ENCODE measurements around the gene FNIP2.
"Not testable (repeated sequence)": the region's sequence is repeated elsewhere in the genome, so short reads cannot be mapped to it uniquely, and the experiment has no call there.

The FNIP2 gene

DNA sequence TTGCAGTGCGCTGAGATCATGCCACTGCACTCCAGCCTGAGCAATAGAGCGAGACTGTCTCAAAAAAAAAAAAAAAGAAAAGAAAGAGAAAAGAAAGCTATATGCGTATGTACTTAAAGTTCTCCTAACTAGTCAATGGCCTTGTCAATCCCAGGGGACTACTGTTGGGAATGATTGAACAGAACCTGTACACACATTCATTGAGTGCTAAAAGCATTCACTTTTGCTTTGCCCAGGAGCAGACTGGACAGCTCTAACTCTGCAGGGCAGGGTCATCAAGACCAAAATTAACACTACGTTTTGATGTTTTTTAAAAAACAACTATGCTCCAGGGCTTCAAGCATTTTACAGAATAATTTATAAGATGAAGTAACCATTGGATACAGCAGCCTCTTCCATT lies 106.2 kb downstream of the FNIP2 start:
- H3K27ac ChIP-seq, result no peak overlapping the region
- TF ChIP-seq, protein P1, sequence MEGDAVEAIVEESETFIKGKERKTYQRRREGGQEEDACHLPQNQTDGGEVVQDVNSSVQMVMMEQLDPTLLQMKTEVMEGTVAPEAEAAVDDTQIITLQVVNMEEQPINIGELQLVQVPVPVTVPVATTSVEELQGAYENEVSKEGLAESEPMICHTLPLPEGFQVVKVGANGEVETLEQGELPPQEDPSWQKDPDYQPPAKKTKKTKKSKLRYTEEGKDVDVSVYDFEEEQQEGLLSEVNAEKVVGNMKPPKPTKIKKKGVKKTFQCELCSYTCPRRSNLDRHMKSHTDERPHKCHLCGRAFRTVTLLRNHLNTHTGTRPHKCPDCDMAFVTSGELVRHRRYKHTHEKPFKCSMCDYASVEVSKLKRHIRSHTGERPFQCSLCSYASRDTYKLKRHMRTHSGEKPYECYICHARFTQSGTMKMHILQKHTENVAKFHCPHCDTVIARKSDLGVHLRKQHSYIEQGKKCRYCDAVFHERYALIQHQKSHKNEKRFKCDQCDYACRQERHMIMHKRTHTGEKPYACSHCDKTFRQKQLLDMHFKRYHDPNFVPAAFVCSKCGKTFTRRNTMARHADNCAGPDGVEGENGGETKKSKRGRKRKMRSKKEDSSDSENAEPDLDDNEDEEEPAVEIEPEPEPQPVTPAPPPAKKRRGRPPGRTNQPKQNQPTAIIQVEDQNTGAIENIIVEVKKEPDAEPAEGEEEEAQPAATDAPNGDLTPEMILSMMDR (IDR thresholded peaks at IDR 0.05; ENCODE audit: low read depth, low read length, missing control alignments), result no peak
- no peaks in the 10 kb centered on the region for H3K27me3 ChIP-seq (replicated peaks)
- in situ Hi-C loops (cut with HindIII; ENCODE audit: low pct_ligation_motif_present, low sequenced_read_pairs), result no loop called here
- no peaks in the 10 kb centered on the region for H3K36me3 ChIP-seq (replicated peaks)
- no peak overlapping the region for H3K4me3 ChIP-seq (ENCODE audit: low read depth, low read length)
- no peak for DNase-seq

DNA sequence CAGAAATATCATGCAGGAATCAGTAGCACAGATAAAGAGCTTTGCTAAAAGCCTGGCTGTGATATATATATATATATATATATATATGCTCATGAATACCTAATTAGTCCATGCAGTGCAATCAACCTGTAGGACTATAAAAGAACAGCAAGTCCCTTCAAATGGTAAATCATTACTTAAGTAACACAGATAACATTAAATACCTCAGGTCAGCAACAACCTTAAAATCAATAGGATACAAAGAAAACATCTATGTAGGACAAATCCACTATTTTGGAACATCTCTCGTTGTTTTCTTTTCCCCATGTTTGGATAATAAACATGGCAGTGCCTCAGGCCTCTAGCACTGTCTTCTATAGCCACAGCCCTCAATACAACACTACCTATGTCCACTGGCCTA lies 106.6 kb downstream of the FNIP2 start:
- DNase-seq, result no peak
- H3K27ac ChIP-seq, result no peak overlapping the region
- H3K4me3 ChIP-seq (ENCODE audit: low read depth, low read length), result no peak overlapping the region
- TF ChIP-seq, protein P1 (IDR thresholded peaks at IDR 0.05; ENCODE audit: low read depth, low read length, missing control alignments), result no peak
- in situ Hi-C loops (cut with HindIII; ENCODE audit: low pct_ligation_motif_present, low sequenced_read_pairs), result no loop called here
- no peaks in the 10 kb centered on the region for H3K27me3 ChIP-seq (replicated peaks)
- H3K36me3 ChIP-seq (replicated peaks), result no peaks in the 10 kb centered on the region

DNA sequence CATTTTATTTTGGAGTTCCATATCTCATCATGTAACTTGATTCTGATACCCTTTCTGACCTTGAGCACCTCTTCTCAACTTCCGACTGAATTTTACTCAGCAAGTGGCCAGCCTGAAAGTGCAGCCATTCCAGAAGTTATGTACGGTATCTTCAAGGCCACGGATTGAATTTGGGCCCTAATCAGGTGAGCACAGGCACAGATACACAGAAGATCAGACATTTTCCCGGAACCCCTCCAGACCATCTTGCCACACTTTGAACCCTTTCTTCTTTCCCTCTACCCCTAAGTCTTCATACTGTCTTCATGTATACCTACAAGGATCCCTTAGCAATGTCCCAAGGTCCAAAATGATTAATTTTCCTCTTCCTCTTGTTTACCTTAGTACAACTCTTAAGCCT lies 108.2 kb downstream of the FNIP2 start:
- no peak overlapping the region for H3K4me3 ChIP-seq (ENCODE audit: low read depth, low read length)
- H3K36me3 ChIP-seq (replicated peaks), result no peaks in the 10 kb centered on the region
- H3K27me3 ChIP-seq (replicated peaks), result no peaks in the 10 kb centered on the region
- H3K27ac ChIP-seq, result no peak overlapping the region
- in situ Hi-C loops (cut with HindIII; ENCODE audit: low pct_ligation_motif_present, low sequenced_read_pairs), result no loop called here
- no peak for DNase-seq
- TF ChIP-seq, protein P1 (IDR thresholded peaks at IDR 0.05; ENCODE audit: low read depth, low read length, missing control alignments), result no peak

DNA sequence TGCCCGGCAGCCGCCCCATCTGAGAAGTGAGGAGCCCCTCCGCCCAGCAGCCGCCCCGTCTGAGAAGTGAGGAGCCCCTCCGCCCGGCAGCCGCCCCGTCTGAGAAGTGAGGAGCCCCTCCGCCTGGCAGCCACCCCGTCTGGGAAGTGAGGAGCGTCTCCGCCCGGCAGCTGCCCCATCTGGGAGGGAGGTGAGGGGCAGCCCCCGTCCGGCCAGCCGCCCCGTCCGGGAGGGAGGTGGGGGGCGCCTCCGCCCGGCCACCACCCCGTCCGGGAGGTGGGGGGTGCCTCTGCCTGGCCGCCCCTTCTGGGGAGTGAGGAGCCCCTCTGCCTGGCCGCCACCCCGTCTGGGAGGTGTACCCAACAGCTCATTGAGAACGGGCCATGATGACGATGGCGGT lies 113.3 kb downstream of the FNIP2 start:
- H3K27ac ChIP-seq; H3K36me3 ChIP-seq (replicated peaks); H3K27me3 ChIP-seq (replicated peaks); DNase-seq; H3K4me3 ChIP-seq (ENCODE audit: low read depth, low read length); in situ Hi-C loops (cut with HindIII; ENCODE audit: low pct_ligation_motif_present, low sequenced_read_pairs): not testable (repeated sequence)

DNA sequence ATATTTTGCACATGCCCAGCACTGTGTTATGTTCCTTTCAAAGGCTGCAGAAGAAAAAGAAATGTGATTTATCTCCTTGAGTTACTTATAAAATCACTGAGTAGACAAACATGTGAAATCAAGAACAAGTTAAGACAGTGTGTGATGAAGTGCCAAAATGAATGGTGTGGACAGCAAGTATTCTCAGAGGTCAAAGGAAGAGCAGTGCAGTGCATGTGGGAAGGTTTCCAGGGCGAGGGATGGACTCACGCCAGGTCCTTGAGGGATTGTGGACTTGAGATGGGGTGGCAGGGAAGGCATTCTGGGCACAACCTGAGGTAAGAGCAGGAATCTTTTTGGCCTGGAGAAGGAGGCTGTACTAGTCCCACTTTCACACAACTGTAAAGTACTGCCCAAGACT lies 115.5 kb downstream of the FNIP2 start:
- Histone ChIP-seq H3K4me3 (ENCODE audit: low read depth, low read length) (no peak overlapping the region), H3K27ac (no peak overlapping the region), H3K27me3 (replicated peaks) (no peaks in the 10 kb centered on the region), H3K36me3 (replicated peaks) (no peaks in the 10 kb centered on the region)
- TF ChIP-seq, protein P1 (IDR thresholded peaks at IDR 0.05; ENCODE audit: low read depth, low read length, missing control alignments), result no peak
- DNase-seq, result no peak
- in situ Hi-C loops (cut with HindIII; ENCODE audit: low pct_ligation_motif_present, low sequenced_read_pairs), result no loop called here

DNA sequence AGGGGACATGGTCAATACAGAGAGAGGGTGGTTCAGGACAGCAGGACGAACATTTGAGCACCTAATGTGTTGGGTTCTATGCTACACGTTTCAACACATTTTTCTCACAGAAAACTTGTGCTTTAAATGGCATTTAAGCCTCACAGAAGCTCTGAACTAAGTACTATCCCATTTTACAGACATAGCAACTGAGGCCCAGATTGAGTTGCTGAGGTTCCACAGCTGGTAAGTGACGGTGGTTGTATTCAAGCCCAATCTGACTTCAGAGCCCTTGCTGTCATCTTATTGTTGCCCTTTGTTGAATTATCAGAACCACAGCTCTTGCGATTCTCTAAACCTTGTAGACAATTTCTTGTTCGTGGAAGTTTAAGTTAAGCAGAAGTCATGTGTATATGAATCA lies 116.7 kb downstream of the FNIP2 start:
- Histone ChIP-seq H3K27ac (no peak overlapping the region), H3K27me3 (replicated peaks) (no peaks in the 10 kb centered on the region), H3K4me3 (ENCODE audit: low read depth, low read length) (no peak overlapping the region), H3K36me3 (replicated peaks) (no peaks in the 10 kb centered on the region)
- TF ChIP-seq, protein P1 (IDR thresholded peaks at IDR 0.05; ENCODE audit: low read depth, low read length, missing control alignments), result no peak
- in situ Hi-C loops (cut with HindIII; ENCODE audit: low pct_ligation_motif_present, low sequenced_read_pairs), result no loop called here
- no peak for DNase-seq
